GM19467 (cell line): ENCODE data around the gene CXCL13.
A peak's percentile ranks its signal among the peaks of the same experiment; 100 is the strongest.
"Not testable (repeated sequence)": the region's sequence is repeated elsewhere in the genome, so short reads cannot be mapped to it uniquely, and the experiment has no call there.

Source experiments
- ATAC-seq: cut with Tn5 transposase; IDR thresholded peaks from one replicate; pipeline ENCODE4 v1.9.1; 2021; ENCODE audit warnings: mild to moderate bottlenecking, moderate library complexity; ENCODE audit not compliant: unreplicated experiment

Gene CXCL13

GRCh38 chr4:77605210-77605902, at the start of gene CXCL13:
Gene CXCL13 (plus strand): TSS chr4:77605820. CDS start chr4:77605866, 46 bp downstream.
- ATAC-seq: no peak

- no peak for ATAC-seq
Measured at GRCh38 chr4:77560170-77560569, 45.5 kb upstream of the CXCL13 start.

- ATAC-seq: not testable (repeated sequence)
Measured at GRCh38 chr4:77561720-77562119, 43.9 kb upstream of the CXCL13 start.

GRCh38 chr4:77564231-77564630, 41.4 kb upstream of the CXCL13 start:
- no peak for ATAC-seq

- ATAC-seq: no peak
Measured at GRCh38 chr4:77566148-77566547, 39.5 kb upstream of the CXCL13 start.

- no peak for ATAC-seq
Measured at GRCh38 chr4:77567549-77567948, 38.1 kb upstream of the CXCL13 start.

- not testable (repeated sequence) for ATAC-seq
Measured at GRCh38 chr4:77570508-77571214, 35.0 kb upstream of the CXCL13 start.

GRCh38 chr4:77576351-77576750, 29.3 kb upstream of the CXCL13 start:
- ATAC-seq: no peak

GRCh38 chr4:77578145-77578544, 27.5 kb upstream of the CXCL13 start:
- ATAC-seq: no peak

GRCh38 chr4:77579406-77580076, 26.1 kb upstream of the CXCL13 start:
- no peak for ATAC-seq

GRCh38 chr4:77581724-77582123, 23.9 kb upstream of the CXCL13 start:
- ATAC-seq: no peak

GRCh38 chr4:77582156-77582555, 23.5 kb upstream of the CXCL13 start:
- no peak for ATAC-seq

- ATAC-seq: no peak
Measured at GRCh38 chr4:77582711-77583110, 22.9 kb upstream of the CXCL13 start.

GRCh38 chr4:77586951-77587383, 18.7 kb upstream of the CXCL13 start:
- peak; percentile 98 for ATAC-seq

- ATAC-seq: no peak
Measured at GRCh38 chr4:77590482-77590881, 15.1 kb upstream of the CXCL13 start.

- no peak for ATAC-seq
Measured at GRCh38 chr4:77591532-77591931, 14.1 kb upstream of the CXCL13 start.

- no peak for ATAC-seq
Measured at GRCh38 chr4:77593101-77593500, 12.5 kb upstream of the CXCL13 start.

GRCh38 chr4:77593993-77594392, 11.6 kb upstream of the CXCL13 start:
- no peak for ATAC-seq

- ATAC-seq: no peak
Measured at GRCh38 chr4:77595364-77595973, 10.2 kb upstream of the CXCL13 start.

- no peak for ATAC-seq
Measured at GRCh38 chr4:77599378-77599777, 6.2 kb upstream of the CXCL13 start.
